Transverse colon (tissue), 4 donors: ENCODE data around the gene DTNA. TPM values are rescaled to one million over a fixed set of nuclear protein-coding genes. Genes with fewer than 3 reads are reported as not detected.

Experiments used
- DNase-seq: peaks from one replicate; pipeline ENCODE4 v3.0.0-alpha.2; 2019
- H3K27ac ChIP-seq, 4 donors: fragments of 200-600 bp; sonication (generic); 2 replicates each; pipeline ENCODE4 v1.5.1; 2016 to 2018; ENCODE audit warnings: inconsistent platforms in 4 of 4
- H3K27me3 ChIP-seq: fragments of 200-600 bp; sonication (generic); 2 replicates; pipeline ENCODE4 v1.5.1; 2017; ENCODE audit warnings: inconsistent platforms
- H3K36me3 ChIP-seq, 4 donors: fragments of 200-600 bp; sonication (generic); 2 replicates each; pipeline ENCODE4 v1.5.1; 2017 to 2019; ENCODE audit warnings: inconsistent platforms in 4 of 4
- H3K4me1 ChIP-seq, 4 donors: fragments of 200-600 bp; sonication (generic); 2 replicates each; pipeline ENCODE4 v1.5.1; 2017 to 2020; ENCODE audit warnings: inconsistent platforms in 4 of 4
- H3K4me3 ChIP-seq, 4 donors: fragments of 200-600 bp; sonication (generic); 1 replicate in 1 of 4; 2 replicates in 3 of 4; pipeline versions ENCODE4 v1.5.1 to v1.6.1; 2017 to 2019; ENCODE audit warnings: inconsistent platforms in 4 of 4
- H3K9me3 ChIP-seq, 2 donors: fragments of 200-600 bp; sonication (generic); 2 replicates each; pipeline ENCODE4 v1.5.1; 2017 to 2019; ENCODE audit warnings: inconsistent platforms in 2 of 2
- EP300 ChIP-seq: sonication (generic); formaldehyde crosslinking; IDR thresholded peaks from one replicate; pipeline ENCODE4 v1.6.1; 2017; ENCODE audit warnings: antibody characterized with exemption, low read depth
- POLR2A ChIP-seq: fragments of 450-650 bp; IDR thresholded peaks from one replicate; pipeline ENCODE4 v1.6.1; 2016; ENCODE audit warnings: antibody characterized with exemption, mild to moderate bottlenecking, moderate library complexity
- POLR2AphosphoS5 ChIP-seq, 3 donors: sonication (generic); formaldehyde crosslinking; IDR thresholded peaks; one replicate each; pipeline ENCODE4 v1.6.1; 2016; ENCODE audit warnings: antibody characterized with exemption in 3 of 3
- WGBS, 2 donors: methylation state at CpG; one replicate each; pipeline ENCODE4 v1.1.5; 2018; ENCODE audit warnings: low coverage in 1 of 2; 5-methylcytosine and 5-hydroxymethylcytosine counted together
- in situ Hi-C, 4 donors: fragments of 200-750 bp; cut with MboI; loops; one replicate each; pipeline versions ENCODE4 v1.15.0 to v1.15.1; 2017; ENCODE audit warnings: low sequenced_read_pairs in 3 of 4, low pct_ligation_motif_present in 1 of 4, low pct_unique_long_range_greater_than_20kb in 1 of 4
- intact Hi-C: fragments of 100-400 bp; cut with DNase I; formaldehyde crosslinking; loops from one replicate; pipeline ENCODE4 v1.15.1; 2023; ENCODE audit warnings: low total_unique reads
- total RNA-seq, 4 donors: library from RNA; depleted of rRNA; stranded (reverse); fragments of >200 nt; gene quantifications; one replicate each; pipeline ENCODE4 v1.1.0, GENCODE V29; 2016
- TF ChIP-seq, protein P1 (sequence below), 5 experiments: fragments of 200-600 bp in 3 of 5; fragments of 450-650 bp in 2 of 5; sonication (generic) in 3 of 5; IDR thresholded peaks; 1 replicate in 2 of 5; 2 replicates in 3 of 5; pipeline ENCODE4 v1.5.1; 2016 to 2017; ENCODE audit warnings: antibody characterized with exemption in 5 of 5, inconsistent platforms in 3 of 5, mild to moderate bottlenecking in 2 of 5, moderate library complexity in 1 of 5

Gene DTNA
- total RNA-seq, 4 donors from 2014 or later = 8.9 to 74.4 (median 15.1) TPM

- 85 to 93% methylated on average over 2 of the region's 2 CpGs for WGBS, 2 donors
- H3K4me1 ChIP-seq = peaks cover 0 to 6% (median 0%) of the 10 kb centered on the region in 4 donors
- H3K9me3 ChIP-seq = no peaks in the 10 kb centered on the region
- no peaks in the 10 kb centered on the region for H3K36me3 ChIP-seq
- in situ Hi-C loops = no loop called here
- TF ChIP-seq POLR2A = no peak
- TF ChIP-seq EP300 = no peak
- TF ChIP-seq POLR2AphosphoS5 (IDR thresholded peaks at IDR 0.05) = no peak
- TF ChIP-seq, protein P1, sequence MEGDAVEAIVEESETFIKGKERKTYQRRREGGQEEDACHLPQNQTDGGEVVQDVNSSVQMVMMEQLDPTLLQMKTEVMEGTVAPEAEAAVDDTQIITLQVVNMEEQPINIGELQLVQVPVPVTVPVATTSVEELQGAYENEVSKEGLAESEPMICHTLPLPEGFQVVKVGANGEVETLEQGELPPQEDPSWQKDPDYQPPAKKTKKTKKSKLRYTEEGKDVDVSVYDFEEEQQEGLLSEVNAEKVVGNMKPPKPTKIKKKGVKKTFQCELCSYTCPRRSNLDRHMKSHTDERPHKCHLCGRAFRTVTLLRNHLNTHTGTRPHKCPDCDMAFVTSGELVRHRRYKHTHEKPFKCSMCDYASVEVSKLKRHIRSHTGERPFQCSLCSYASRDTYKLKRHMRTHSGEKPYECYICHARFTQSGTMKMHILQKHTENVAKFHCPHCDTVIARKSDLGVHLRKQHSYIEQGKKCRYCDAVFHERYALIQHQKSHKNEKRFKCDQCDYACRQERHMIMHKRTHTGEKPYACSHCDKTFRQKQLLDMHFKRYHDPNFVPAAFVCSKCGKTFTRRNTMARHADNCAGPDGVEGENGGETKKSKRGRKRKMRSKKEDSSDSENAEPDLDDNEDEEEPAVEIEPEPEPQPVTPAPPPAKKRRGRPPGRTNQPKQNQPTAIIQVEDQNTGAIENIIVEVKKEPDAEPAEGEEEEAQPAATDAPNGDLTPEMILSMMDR (IDR thresholded peaks at IDR 0.05) = no peak
- no peaks in the 10 kb centered on the region for H3K27me3 ChIP-seq
- intact Hi-C loops = no loop called here
- DNase-seq = no peak
- no peak overlapping the region for H3K4me3 ChIP-seq
- H3K27ac ChIP-seq = no peak overlapping the region
Observed at GRCh38 chr18:34840256-34840826, 130.2 kb downstream of the DTNA start.

DNA sequence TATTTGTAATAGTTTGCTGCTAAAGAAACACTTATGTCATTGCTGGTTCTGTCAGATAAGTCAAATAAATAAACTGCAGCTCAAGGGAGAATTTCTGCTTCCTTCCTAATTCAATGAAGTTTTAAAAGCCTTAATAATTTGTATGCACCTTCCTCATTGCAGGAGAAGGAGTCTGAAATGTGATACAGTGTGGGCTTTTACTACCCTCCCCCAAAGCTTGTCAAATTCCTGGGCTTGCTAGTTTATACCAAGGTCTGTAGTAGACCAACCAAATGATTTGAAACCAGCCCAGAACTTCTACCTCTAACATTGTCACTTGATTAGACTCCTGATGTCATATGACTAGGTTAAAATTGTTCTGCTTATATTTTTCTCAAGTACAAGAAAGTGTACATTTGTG lies 131.8 kb downstream of the DTNA start:
- no peak overlapping the region for H3K27ac ChIP-seq
- H3K27me3 ChIP-seq = no peaks in the 10 kb centered on the region
- no peak overlapping the region for H3K4me3 ChIP-seq
- no peaks in the 10 kb centered on the region for H3K9me3 ChIP-seq
- no peaks in the 10 kb centered on the region for H3K36me3 ChIP-seq
- H3K4me1 ChIP-seq = peaks cover 0 to 6% (median 0%) of the 10 kb centered on the region in 4 donors
- in situ Hi-C loops = no loop called here
- no peak for TF ChIP-seq POLR2AphosphoS5 (IDR thresholded peaks at IDR 0.05)
- DNase-seq = no peak
- intact Hi-C loops = no loop called here

- in situ Hi-C loops = no loop called here
- TF ChIP-seq POLR2A (no peak), EP300 (no peak)
- TF ChIP-seq, protein P1 (IDR thresholded peaks at IDR 0.05) = no peak
- Histone ChIP-seq H3K36me3 (no peaks in the 10 kb centered on the region), H3K27me3 (no peaks in the 10 kb centered on the region), H3K4me3 (no peak overlapping the region), H3K9me3 (no peaks in the 10 kb centered on the region), H3K4me1 (no peaks in the 10 kb centered on the region), H3K27ac (no peak overlapping the region)
- 82 to 100% methylated on average over 1 of the region's 1 CpG for WGBS, 2 donors
- intact Hi-C loops = no loop called here
- no peak for DNase-seq
Observed at GRCh38 chr18:34844072-34844471, 134.0 kb downstream of the DTNA start.

- intact Hi-C loops = no loop called here
- no peak overlapping the region for H3K4me3 ChIP-seq
- 80% methylated on average over 5 of the region's 5 CpGs for WGBS, 2 donors
- H3K4me1 ChIP-seq = no peaks in the 10 kb centered on the region
- no peak for DNase-seq
- H3K9me3 ChIP-seq = no peaks in the 10 kb centered on the region
- H3K27ac ChIP-seq = no peak overlapping the region
- TF ChIP-seq POLR2AphosphoS5 (IDR thresholded peaks at IDR 0.05) = no peak
- TF ChIP-seq, protein P1 (IDR thresholded peaks at IDR 0.05) = no peak
- no peak for TF ChIP-seq EP300
- no peaks in the 10 kb centered on the region for H3K36me3 ChIP-seq
- in situ Hi-C loops = no loop called here
- no peaks in the 10 kb centered on the region for H3K27me3 ChIP-seq
Observed at GRCh38 chr18:34844732-34845459, 134.8 kb downstream of the DTNA start.

DNA sequence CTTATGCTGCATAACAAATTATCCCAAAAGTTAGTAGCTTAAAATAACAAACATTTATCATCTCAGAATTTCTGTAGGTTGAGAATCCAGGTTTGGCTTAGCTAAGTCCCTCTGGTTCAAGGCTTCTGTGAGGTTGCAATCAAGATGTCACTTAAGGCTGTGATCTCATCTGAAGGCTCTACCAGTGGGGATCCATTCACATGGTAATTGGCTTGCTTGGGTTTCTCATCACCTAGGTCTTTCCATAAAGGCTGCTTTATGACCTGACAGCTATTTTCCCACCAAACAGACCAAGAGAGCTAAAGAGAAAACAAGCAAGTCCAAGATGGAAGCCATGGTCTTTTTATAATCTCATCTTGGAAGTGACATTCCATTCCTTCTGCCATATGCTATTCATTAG lies 137.3 kb downstream of the DTNA start:
- Histone ChIP-seq H3K27me3 (no peaks in the 10 kb centered on the region), H3K27ac (no peak overlapping the region), H3K4me3 (no peak overlapping the region), H3K9me3 (no peaks in the 10 kb centered on the region), H3K4me1 (no peaks in the 10 kb centered on the region), H3K36me3 (no peaks in the 10 kb centered on the region)
- no peak for DNase-seq
- in situ Hi-C loops = no loop called here
- TF ChIP-seq EP300 = no peak
- TF ChIP-seq, protein P1 (IDR thresholded peaks at IDR 0.05) = no peak
- TF ChIP-seq POLR2AphosphoS5 (IDR thresholded peaks at IDR 0.05) = no peak
- TF ChIP-seq POLR2A = no peak
- intact Hi-C loops = no loop called here
